ENCODE measurements around the gene HBD. TPM values are rescaled to one million over a fixed set of nuclear protein-coding genes. Genes with fewer than 3 reads are reported as not detected.

HBD gene
- total RNA-seq, 1 experiment from 2014 or later = not detected

DNA sequence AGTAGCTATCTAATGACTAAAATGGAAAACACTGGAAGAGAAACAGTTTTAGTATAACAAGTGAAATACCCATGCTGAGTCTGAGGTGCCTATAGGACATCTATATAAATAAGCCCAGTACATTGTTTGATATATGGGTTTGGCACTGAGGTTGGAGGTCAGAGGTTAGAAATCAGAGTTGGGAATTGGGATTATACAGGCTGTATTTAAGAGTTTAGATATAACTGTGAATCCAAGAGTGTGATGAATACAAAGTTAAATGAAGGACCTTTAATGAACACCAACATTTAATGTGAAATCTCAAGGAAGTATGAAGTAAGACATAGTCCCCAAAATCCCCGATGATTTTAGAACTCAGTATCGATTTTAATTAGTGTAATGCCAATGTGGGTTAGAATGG, 3.1 kb upstream of the HBD start:
- H3K27me3 ChIP-seq (ENCODE audit: insufficient read depth, low read length) = peaks cover 59% of the 10 kb centered on the region
- H3K4me2 ChIP-seq (ENCODE audit: low read length) = no peak overlapping the region
- no peak overlapping the region for H3K27ac ChIP-seq (ENCODE audit: low read depth, low read length)
- no peaks in the 10 kb centered on the region for H3K9me3 ChIP-seq (ENCODE audit: control insufficient read depth in 1 of 2, insufficient read depth in 1 of 2, low read depth in 1 of 2, low read length in 2 of 2)
- H3K9me2 ChIP-seq (ENCODE audit: insufficient read depth) = no peaks in the 10 kb centered on the region
- no peak overlapping the region for H3K4me3 ChIP-seq (replicated peaks in 1 of 2; ENCODE audit: low read depth in 1 of 2, low read length in 2 of 2)
- intact Hi-C loops (cut with micrococcal nuclease) = no loop called here
- no peak for ATAC-seq
- DNase-seq (ENCODE audit: low read depth, low spot score) = no peak
- TF ChIP-seq, protein P1, sequence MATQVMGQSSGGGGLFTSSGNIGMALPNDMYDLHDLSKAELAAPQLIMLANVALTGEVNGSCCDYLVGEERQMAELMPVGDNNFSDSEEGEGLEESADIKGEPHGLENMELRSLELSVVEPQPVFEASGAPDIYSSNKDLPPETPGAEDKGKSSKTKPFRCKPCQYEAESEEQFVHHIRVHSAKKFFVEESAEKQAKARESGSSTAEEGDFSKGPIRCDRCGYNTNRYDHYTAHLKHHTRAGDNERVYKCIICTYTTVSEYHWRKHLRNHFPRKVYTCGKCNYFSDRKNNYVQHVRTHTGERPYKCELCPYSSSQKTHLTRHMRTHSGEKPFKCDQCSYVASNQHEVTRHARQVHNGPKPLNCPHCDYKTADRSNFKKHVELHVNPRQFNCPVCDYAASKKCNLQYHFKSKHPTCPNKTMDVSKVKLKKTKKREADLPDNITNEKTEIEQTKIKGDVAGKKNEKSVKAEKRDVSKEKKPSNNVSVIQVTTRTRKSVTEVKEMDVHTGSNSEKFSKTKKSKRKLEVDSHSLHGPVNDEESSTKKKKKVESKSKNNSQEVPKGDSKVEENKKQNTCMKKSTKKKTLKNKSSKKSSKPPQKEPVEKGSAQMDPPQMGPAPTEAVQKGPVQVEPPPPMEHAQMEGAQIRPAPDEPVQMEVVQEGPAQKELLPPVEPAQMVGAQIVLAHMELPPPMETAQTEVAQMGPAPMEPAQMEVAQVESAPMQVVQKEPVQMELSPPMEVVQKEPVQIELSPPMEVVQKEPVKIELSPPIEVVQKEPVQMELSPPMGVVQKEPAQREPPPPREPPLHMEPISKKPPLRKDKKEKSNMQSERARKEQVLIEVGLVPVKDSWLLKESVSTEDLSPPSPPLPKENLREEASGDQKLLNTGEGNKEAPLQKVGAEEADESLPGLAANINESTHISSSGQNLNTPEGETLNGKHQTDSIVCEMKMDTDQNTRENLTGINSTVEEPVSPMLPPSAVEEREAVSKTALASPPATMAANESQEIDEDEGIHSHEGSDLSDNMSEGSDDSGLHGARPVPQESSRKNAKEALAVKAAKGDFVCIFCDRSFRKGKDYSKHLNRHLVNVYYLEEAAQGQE (IDR thresholded peaks at IDR 0.05; ENCODE audit: low read depth) = no peak
- TF ChIP-seq RAD21 (IDR thresholded peaks at IDR 0.05; ENCODE audit: low read depth) (no peak), EZH2 (IDR thresholded peaks at IDR 0.05) (no peak), JUND (IDR thresholded peaks at IDR 0.05) (no peak), ZFX (IDR thresholded peaks at IDR 0.05) (no peak), CBX3 (IDR thresholded peaks at IDR 0.05; ENCODE audit: low read depth) (no peak), CEBPB (IDR thresholded peaks at IDR 0.05; ENCODE audit: low read depth) (no peak), TCF7L2 (IDR thresholded peaks at IDR 0.05; ENCODE audit: borderline replicate concordance, extremely low read depth, insufficient read depth, insufficient read length) (no peak), ZNF274 (IDR thresholded peaks at IDR 0.05; ENCODE audit: low read depth, low read length) (no peak)
- TF ChIP-seq, protein P2, sequence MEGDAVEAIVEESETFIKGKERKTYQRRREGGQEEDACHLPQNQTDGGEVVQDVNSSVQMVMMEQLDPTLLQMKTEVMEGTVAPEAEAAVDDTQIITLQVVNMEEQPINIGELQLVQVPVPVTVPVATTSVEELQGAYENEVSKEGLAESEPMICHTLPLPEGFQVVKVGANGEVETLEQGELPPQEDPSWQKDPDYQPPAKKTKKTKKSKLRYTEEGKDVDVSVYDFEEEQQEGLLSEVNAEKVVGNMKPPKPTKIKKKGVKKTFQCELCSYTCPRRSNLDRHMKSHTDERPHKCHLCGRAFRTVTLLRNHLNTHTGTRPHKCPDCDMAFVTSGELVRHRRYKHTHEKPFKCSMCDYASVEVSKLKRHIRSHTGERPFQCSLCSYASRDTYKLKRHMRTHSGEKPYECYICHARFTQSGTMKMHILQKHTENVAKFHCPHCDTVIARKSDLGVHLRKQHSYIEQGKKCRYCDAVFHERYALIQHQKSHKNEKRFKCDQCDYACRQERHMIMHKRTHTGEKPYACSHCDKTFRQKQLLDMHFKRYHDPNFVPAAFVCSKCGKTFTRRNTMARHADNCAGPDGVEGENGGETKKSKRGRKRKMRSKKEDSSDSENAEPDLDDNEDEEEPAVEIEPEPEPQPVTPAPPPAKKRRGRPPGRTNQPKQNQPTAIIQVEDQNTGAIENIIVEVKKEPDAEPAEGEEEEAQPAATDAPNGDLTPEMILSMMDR (IDR thresholded peaks at IDR 0.05 in 2 of 3, conservative IDR thresholded peaks at IDR 0.05 in 1 of 3; ENCODE audit: borderline replicate concordance in 1 of 3, insufficient read depth in 1 of 3, low read depth in 2 of 3, low read length in 2 of 3) = no peak
- TF ChIP-seq, protein P3, sequence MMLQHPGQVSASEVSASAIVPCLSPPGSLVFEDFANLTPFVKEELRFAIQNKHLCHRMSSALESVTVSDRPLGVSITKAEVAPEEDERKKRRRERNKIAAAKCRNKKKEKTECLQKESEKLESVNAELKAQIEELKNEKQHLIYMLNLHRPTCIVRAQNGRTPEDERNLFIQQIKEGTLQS (IDR thresholded peaks at IDR 0.05) = no peak
- BruUV-seq (replicated peaks) = no TSS peak
- H3K36me3 ChIP-seq (ENCODE audit: control insufficient read depth in 1 of 2, insufficient read depth in 2 of 2, low read length in 2 of 2) = no peaks in the 10 kb centered on the region
- H3K9ac ChIP-seq (ENCODE audit: low read length) = no peak overlapping the region
- no peak overlapping the region for H2AFZ ChIP-seq (ENCODE audit: low read depth, low read length, poor library complexity, severe bottlenecking)
- ChIA-PET RAD21 (ENCODE audit: low non-redundant PET in 1 of 2, low total read pairs in 2 of 2, uncharacterized antibody in 2 of 2, unreplicated experiment in 2 of 2) (no interaction called here), POLR2A (no interaction called here), CTCF (no interaction called here)
- no peaks in the 10 kb centered on the region for H3K4me1 ChIP-seq (ENCODE audit: control insufficient read depth in 1 of 2, insufficient read depth in 2 of 2, low read length in 2 of 2)
- H4K20me1 ChIP-seq (ENCODE audit: insufficient read depth) = no peaks in the 10 kb centered on the region
- no peaks in the 10 kb centered on the region for H3K79me2 ChIP-seq (ENCODE audit: insufficient read depth, low read length)

All from HCT116 (cell line).